M059J (cell line): ENCODE data around the gene SCAMP1. TPM values are rescaled to one million over a fixed set of nuclear protein-coding genes. Genes with fewer than 3 reads are reported as not detected.
"Not testable (repeated sequence)": the region's sequence is repeated elsewhere in the genome, so short reads cannot be mapped to it uniquely, and the experiment has no call there.

Experiments
- DNase-seq: peaks from one replicate; pipeline ENCODE4 v3.0.0-alpha.2; 2012; ENCODE audit warnings: low read depth
- total RNA-seq: library from RNA; depleted of rRNA; stranded (reverse); fragments of >200 nt; shearing (Covaris generic); gene quantifications from 2 replicates; pipeline ENCODE4 v1.2.3, GENCODE V29; 2014

The SCAMP1 gene
- total RNA-seq, 1 experiment from 2014 or later = 41.3 TPM

GRCh38 chr5:78429332-78429980 lies 69.0 kb downstream of the SCAMP1 start:
- no peak for DNase-seq

DNA sequence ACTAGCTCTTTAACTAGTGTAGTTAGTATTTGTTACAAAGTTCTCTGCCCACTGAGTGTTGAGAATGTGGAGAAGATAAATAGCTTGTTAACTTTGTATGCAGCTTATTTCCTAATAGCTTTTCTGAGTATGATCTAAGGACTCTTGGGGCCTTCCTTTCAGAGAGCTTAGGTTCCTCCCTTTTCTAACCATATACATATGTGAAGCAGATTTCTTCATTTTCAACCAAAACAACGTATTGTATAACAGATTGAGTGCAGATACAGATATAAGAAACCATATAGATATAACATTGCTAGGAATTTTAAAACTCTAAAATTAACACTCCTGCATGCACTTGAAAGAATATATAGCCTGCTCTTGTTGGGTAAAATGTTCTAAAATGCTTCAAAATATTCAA lies 70.4 kb downstream of the SCAMP1 start:
- DNase-seq = no peak

DNA sequence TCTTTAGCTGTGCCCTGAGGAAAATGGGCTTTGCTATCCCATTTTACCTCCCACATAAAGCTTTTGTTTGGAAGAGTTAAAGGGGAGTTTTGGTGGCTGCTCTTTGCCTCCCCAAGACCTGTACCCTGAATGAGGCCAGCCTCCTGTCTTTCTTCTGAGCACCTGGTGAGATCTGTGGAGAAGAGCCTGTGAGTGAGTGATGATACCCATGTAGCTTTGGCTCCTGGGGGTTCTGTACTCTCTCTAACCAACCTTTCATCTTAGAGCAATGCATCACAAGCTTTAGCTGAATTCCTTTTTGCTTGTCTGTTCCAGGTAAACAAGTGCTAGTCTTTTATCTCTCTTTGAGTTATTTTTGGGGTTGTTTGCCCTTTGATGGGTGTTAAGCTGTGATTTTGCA lies 73.6 kb downstream of the SCAMP1 start:
- no peak for DNase-seq

DNA sequence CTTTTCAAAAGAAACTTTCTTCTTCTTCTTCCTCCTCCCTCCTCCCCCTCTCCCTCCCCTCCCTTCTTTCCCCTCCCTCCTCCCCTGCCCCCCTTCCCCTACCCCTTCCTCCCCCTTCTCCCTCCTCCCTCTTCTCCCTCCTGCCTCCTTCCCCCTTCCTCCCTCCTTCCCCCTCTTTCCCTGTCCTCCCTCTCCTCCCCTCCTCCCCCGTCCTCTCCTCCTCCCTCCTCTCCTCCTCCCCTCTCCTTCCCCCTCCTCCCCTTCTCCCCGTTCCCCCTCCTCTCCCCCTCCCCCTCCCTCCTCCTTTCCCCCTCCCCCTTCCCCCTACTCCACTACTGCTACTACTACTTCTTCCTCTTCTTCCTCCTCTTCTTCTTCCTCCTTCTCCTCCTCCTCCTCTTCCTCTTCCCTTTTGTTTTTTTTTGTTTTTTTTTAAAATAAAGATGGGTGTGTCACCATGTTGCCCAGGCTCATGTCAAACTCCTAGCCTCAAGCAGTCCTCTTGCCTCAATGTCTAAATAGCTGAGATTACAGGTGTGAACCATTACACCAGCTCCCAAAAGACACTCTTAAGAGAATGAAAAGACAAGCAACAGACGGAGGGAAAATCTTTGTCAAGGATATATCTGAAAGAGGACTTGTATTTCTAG lies 87.5 kb downstream of the SCAMP1 start:
- DNase-seq = no peak

- no peak for DNase-seq
Measured at GRCh38 chr5:78449103-78449502, 88.7 kb downstream of the SCAMP1 start.

DNA sequence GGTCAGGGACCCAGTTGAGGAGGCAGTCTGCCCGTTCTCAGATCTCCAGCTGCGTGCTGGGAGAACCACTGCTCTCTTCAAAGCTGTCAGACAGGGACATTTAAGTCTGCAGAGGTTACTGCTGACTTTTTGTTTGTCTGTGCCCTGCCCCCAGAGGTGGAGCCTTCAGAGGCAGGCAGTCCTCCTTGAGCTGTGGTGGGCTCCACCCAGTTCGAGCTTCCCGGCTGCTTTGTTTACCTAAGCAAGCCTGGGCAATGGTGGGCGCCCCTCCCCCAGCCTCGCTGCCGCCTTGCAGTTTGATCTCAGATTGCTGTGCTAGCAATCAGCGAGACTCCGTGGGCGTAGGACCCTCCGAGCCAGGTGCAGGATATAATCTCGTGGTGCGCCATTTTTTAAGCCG lies 97.1 kb downstream of the SCAMP1 start:
- DNase-seq = not testable (repeated sequence)

GRCh38 chr5:78458843-78459242 lies 98.4 kb downstream of the SCAMP1 start:
- no peak for DNase-seq

DNA sequence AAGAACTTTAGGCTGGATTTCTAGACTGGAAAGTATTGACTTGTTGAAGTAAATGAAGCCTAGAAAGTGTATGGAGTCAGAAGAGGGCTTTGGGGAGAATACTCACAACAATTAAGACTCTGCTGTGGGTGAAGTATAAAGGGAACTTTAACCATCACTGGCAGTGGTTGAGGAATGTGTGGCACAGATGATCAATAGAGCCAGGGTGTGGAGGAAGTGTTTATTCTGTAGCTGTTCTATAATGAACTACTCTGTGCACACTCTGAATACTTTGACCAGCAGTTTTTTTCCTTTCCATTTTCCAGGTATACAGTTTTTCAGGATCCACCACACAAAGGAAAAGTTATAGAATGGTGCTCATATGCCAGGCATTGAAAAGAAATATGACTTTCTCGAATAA lies 106.7 kb downstream of the SCAMP1 start:
- no peak for DNase-seq

DNA sequence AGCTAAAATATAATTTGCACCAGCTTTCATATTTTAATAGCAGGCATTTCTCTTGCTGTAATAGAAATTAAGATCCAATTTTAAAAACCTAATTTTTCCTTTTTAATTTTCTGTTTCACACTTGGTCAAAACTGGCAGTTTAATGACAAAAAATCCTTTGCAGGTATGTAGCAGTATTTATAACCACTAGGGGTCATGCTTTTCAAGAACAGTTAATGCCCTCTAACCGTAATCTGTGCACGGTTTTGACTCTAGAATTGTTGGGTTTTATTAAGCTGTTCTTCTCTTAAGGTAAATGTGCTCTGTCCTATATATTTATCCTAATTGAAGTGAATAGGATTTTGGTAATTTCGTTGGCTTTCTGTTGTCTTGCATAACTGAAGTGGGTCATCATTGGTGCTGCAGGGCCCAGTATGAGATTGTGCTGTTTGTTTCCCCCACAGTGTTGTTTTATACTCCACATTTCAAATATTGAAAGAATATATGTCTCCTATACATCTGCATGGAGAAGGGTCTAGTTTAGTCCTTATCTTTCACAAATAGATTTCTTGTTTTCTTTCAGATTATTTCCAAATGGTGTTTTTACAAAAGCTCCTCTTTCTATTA lies 107.4 kb downstream of the SCAMP1 start:
- peak; percentile 56 for DNase-seq

- DNase-seq = no peak
Measured at GRCh38 chr5:78471896-78472295, 111.5 kb downstream of the SCAMP1 start.

GRCh38 chr5:78472469-78473106 lies 112.2 kb downstream of the SCAMP1 start:
- peak; percentile 36 for DNase-seq

- DNase-seq = no peak
Measured at GRCh38 chr5:78473751-78474150, 113.3 kb downstream of the SCAMP1 start.

- DNase-seq = no peak
Measured at GRCh38 chr5:78475370-78475769, 115.0 kb downstream of the SCAMP1 start.

DNA sequence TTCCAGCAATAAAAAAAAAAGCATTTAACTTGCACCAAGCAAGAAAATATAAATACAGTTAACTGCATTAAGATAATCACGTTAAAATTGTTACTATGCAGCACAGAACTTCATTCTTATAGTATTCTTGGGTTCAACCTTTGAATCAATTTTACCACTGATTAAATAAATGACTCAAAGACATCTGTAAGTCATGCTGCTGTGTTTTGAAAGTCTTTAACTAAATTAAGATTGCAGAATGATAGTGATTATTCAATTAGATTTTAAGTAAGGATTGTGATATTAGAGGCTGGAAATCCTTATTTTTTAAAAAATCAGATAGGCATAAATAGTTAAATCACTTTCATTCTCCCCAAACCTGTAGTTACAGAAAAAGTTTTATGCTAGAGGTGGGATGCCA lies 116.4 kb downstream of the SCAMP1 start:
- no peak for DNase-seq

GRCh38 chr5:78482948-78483347 lies 122.5 kb downstream of the SCAMP1 start:
- no peak for DNase-seq

DNA sequence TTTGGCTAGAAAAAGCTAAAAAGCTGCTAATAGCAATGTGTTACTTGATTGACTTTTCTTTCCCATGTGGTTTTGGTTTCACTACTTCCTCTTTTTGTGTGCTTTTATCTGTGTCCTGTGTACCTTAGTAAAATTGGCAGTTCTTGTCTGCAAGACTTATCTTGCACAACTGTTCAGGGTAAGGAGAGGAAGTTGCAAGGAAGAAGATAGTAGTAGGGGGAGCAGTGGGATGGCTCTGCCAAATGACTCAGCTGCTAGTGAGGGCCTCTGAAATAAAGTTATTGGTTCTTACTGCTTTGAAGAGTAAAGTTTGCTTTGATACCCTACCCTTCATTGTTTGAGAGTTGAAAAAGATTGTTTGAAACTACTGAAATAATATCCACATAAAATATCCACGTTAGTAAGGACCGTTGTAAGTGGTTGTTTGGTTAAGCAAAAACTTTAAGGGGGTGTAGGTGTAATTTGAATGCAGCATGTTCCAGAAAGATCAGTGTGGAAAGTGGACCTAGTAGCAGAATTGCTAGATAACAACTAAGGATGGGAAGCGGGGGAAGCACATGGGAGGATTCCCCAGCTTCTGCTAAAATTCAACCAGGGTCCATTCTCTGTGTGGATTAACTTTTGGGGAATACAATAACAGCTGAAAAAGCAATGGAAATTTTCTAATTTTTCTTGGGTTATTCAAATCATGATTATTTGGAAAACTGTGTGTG lies 123.5 kb downstream of the SCAMP1 start:
- DNase-seq = no peak

- no peak for DNase-seq
Measured at GRCh38 chr5:78486218-78486617, 125.8 kb downstream of the SCAMP1 start.

DNA sequence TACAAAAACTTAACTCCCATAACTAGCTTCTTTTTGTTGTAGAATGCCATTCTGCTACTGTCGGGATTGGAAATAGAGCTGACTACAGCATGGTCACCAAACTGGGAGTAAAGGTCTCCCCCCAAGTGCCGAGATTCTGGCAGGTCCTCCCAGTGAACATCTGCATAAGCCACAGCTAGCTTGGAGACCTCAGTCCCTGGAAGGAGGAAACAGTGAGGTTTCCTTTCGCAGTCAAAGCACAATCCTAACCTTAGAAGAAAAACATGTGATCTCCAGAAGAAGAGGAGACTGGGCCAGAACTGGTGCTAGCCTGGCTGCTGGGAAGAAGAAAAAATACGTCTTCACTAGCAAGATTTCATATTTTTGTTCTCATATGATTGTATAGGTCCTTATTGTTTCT lies 127.4 kb downstream of the SCAMP1 start:
- DNase-seq = no peak

DNA sequence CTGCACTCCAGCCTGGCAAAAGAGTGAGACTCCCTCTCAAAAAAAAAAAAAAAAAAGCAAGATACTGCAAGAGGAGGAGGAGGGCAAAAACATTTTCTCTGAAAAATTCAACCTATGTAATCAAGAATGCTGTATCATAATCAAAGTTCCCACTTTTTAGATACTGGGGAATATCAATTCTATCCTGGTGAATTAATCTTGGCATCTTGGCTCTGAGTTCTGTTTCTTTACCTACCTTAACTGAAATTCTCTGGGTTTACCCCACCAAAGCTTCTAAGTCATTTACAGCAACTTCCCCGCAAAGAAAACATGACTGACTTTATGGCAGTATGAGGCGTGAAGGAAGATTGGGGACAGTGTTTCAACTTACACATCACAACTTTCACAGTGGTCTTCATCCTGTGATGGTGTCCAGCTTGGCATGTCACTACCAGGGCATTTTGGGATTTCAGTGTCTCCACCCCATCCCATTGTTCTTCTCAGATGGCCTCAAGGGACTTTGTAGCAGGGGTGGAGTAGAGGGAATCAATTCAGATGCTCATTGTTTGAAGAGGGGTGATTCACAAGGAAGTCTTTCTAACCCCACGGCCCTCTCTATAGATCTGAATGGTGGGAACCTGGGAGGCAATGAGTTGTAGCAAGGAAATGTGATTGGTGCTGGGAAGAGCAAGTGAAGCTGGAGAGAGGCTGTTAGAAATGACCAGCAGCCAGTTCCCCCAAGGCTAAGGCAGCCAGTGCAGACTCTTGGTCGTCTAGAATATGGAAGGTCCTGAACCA lies 130.5 kb downstream of the SCAMP1 start:
- no peak for DNase-seq

DNA sequence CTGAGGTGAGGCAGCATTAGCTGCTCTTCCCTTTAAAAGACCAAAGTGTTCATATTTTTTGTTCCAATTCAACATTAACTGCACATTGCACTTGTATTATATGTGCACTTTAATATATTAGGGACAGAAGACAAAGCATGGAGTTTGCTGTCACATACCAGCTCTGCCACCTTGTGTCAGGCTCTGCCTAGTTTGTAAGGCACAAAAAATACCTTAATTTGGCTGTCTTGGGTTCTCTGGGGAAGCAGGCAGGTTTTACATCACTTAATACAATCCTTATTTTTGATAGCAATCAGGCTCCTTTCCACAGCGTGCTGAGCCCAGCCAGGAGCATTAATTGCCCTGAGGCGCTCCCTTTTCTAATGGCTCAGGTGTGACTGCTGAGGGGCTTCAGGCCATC lies 131.8 kb downstream of the SCAMP1 start:
- no peak for DNase-seq

- no peak for DNase-seq
Measured at GRCh38 chr5:78492650-78493049, 132.2 kb downstream of the SCAMP1 start.
